IPS-18a (cell line): ENCODE measurements around the gene MTOR.

ENCODE experiments used
- H3K27ac ChIP-seq: one replicate; pipeline ENCODE4 v1.5.1; 2013; ENCODE audit warnings: low read length
- H3K27me3 ChIP-seq: one replicate; pipeline ENCODE4 v1.6.1; 2013; ENCODE audit warnings: mild to moderate bottlenecking, low read length; ENCODE audit not compliant: control insufficient read depth, insufficient read depth
- H3K36me3 ChIP-seq: one replicate; pipeline ENCODE4 v1.6.1; 2013; ENCODE audit warnings: low read depth, low read length; ENCODE audit not compliant: control insufficient read depth
- H3K4me1 ChIP-seq: one replicate; pipeline ENCODE4 v1.6.1; 2013; ENCODE audit warnings: low read depth, low read length; ENCODE audit not compliant: control insufficient read depth
- H3K4me3 ChIP-seq: one replicate; pipeline ENCODE4 v1.5.1; 2013; ENCODE audit warnings: low read length
- H3K9ac ChIP-seq: one replicate; pipeline ENCODE4 v1.6.1; 2013; ENCODE audit warnings: mild to moderate bottlenecking, low read length, moderate library complexity
- H3K9me3 ChIP-seq: one replicate; pipeline ENCODE4 v1.6.1; 2013; ENCODE audit warnings: low read depth, low read length; ENCODE audit not compliant: control insufficient read depth

MTOR gene

DNA sequence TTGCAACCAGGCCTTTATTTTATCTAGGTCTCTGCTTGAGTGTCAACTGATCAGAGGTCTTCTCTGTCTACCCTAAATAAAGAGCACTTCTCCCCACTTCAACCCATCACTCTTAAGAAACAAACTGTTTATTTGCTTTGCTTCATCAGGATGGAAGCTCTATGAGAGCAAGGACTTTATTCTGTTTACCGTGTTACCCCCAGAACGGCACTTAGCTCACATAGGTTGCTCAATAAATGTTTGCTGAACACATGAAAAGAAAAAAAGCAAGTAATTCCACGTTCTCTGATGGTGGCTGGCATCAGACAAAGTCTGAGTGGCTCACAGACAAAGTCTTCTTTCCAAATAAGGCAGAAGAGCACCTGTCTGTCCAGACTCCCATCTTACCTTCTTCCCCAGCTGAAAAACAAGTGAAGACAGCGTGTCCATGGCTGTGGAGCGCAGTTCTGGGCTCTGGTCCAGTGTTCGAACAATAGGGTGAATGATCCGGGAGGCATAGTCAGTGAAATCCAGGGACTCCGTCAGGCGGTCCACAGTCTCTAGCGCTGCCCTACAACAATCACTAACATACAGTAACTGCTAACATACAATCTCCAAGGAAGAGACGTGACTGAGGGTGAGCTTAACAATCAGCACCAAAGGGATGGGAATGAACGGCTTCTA, 50.3 kb downstream of the MTOR start:
- H3K9ac ChIP-seq = no peak overlapping the region
- H3K9me3 ChIP-seq = no peaks in the 10 kb centered on the region
- H3K27me3 ChIP-seq = no peaks in the 10 kb centered on the region
- peaks cover 90% of the 10 kb centered on the region for H3K36me3 ChIP-seq
- no peaks in the 10 kb centered on the region for H3K4me1 ChIP-seq
- no peak overlapping the region for H3K27ac ChIP-seq
- H3K4me3 ChIP-seq = no peak overlapping the region

DNA sequence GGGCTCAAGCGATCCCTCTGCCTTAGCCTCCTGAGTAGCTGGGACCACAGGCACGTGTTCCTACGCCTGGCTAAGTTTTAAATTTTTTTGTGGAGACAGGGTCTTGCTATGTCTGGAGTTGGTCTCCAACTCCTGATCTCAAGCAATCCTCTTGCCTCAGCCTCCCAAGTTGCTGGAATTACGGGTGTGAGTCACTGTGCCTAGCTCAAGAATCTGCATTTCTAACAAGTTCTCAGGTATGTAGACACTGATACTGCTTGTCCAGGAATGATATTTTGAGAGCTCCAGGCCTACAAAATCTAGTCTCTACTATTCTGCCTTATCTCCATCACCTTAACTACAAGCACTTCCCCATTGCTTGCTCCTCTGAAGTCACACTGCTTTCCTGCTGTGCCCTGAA, 50.9 kb downstream of the MTOR start:
- no peak overlapping the region for H3K9ac ChIP-seq
- peaks cover 88% of the 10 kb centered on the region for H3K36me3 ChIP-seq
- no peak overlapping the region for H3K4me3 ChIP-seq
- no peaks in the 10 kb centered on the region for H3K4me1 ChIP-seq
- no peaks in the 10 kb centered on the region for H3K27me3 ChIP-seq
- H3K9me3 ChIP-seq = no peaks in the 10 kb centered on the region
- no peak overlapping the region for H3K27ac ChIP-seq

DNA sequence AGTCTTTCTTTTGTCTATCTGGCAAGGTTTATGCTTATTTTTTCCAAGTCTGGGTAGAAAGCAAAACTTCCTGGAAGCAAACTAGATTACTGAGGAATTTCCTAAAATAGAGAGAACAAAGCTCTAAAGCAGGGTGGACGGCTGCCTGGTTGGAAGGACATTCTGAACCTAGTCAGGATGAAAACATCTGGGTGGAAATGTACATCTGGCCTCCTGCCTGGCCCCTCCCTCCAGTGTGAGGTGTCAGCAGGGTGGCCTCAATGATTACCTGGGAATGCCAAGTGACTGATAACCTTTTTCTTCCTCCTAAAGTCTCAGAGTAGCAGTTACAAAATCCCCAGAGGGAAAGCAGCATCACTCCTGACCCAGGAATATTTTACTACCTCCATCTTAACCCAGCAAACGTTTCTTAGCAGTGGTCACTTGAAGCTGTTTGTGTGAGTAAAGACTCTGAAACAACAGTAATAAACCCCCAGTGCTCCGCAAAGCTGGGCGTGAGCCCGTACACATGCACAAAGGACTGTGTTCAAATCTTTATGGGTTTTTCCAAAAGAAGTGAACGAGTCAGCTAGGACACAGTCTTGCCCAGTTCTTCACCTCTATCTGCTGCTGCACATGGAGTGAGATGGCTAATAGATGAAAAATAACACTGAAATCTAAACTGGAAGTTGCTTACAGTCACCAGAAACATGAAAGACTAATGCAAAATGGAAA, 54.3 kb downstream of the MTOR start:
- H3K27ac ChIP-seq = no peak overlapping the region
- peaks cover 84% of the 10 kb centered on the region for H3K36me3 ChIP-seq
- H3K4me3 ChIP-seq = no peak overlapping the region
- H3K9me3 ChIP-seq = no peaks in the 10 kb centered on the region
- H3K27me3 ChIP-seq = no peaks in the 10 kb centered on the region
- H3K9ac ChIP-seq = no peak overlapping the region
- no peaks in the 10 kb centered on the region for H3K4me1 ChIP-seq

DNA sequence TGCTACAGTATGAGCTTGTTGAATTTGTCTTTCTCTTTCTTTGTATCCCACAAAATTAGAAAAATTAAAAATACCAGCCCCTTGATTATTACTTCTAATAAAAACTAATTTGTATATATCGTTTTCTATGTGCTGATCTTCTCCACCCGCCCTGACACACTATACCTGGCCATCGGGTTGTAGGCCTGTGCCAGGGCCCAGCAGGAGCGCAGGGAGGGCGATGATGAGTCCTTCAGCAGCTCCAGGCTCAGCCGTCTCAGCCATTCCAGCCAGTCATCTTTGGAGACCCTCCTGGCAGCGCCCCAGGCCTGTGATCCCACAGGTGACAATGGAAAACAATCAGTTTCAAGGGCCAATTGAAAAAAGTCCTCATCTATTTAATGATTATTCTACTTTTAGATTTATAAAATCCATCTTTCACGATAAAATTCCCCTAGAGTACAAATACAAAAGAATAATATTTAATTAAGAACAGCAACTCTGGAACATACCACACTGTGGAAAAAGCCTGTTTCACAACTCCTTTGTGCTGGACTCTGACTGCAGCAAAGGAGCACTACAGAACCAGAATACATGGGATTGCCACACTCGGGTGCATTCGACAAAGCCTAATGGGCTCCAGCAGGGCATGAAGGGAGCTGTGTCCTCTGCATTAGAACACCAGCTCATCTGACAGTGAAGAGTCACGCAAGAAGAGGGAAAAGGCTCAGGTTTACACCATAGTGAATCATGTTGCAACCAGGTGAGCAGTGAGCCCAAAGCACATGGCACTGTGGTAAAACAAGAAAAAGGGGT, 57.8 kb downstream of the MTOR start:
- Histone ChIP-seq H3K27me3 (no peaks in the 10 kb centered on the region), H3K9me3 (no peaks in the 10 kb centered on the region), H3K27ac (no peak overlapping the region), H3K4me1 (no peaks in the 10 kb centered on the region), H3K4me3 (no peak overlapping the region), H3K9ac (no peak overlapping the region), H3K36me3 (peaks cover 63% of the 10 kb centered on the region)

DNA sequence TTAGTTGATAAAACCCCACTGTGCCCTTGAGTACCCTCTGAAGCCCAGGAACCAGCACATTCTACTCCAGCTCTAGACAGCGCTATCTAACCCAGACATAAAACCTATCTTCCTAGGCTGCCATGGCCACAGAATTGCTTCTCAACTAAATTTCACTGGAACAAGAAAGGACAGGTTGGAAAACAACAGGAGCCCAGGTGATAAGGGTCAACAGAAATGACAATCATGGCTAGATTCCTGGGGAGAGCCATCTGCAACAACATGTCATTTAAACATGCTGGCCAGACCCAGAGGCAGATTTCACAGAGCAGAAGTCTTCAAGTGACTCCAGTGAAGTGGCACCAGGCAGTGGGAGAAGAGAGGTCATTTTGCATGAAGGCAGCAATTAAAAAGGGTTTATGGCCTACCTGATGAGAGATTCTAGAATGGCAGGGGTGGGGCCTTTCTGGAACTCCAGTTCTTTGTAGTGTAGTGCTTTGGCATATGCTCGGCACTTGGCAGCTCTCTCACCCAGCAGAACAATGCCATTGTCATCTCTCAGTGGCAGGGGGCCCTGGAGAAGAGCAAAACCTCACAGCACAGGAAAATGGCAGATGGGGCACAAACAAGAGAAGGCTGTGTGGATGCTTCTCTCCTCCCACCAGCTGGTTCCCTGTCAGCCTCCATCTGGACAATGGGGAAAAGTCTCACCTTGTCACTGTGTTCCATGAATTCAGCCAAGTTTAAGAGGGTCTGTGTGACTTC, 63.3 kb downstream of the MTOR start:
- Histone ChIP-seq H3K27ac (no peak overlapping the region), H3K9ac (no peak overlapping the region), H3K27me3 (no peaks in the 10 kb centered on the region), H3K4me1 (no peaks in the 10 kb centered on the region), H3K36me3 (peaks cover 63% of the 10 kb centered on the region), H3K4me3 (no peak overlapping the region), H3K9me3 (no peaks in the 10 kb centered on the region)

DNA sequence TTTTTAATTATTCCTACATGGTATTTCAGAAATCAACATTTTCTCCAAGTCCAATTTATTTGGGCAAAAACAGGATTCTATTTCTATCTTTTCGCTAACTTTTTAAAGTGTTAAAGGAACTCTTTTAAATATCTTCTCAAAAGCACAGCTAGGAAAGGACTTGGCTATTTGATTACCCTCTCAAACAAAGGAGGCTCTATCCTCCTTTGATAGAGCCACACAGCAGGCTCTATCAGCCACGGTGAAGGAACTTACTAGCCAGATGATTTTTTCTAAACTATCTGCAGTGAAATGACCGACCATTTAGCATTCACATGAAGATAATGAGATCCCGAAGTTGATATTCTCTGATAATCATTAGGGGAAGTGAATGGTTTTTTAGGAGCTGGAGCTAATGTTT, 64.1 kb downstream of the MTOR start:
- Histone ChIP-seq H3K4me3 (no peak overlapping the region), H3K9ac (no peak overlapping the region), H3K4me1 (no peaks in the 10 kb centered on the region), H3K27me3 (no peaks in the 10 kb centered on the region), H3K36me3 (peaks cover 62% of the 10 kb centered on the region), H3K27ac (no peak overlapping the region), H3K9me3 (no peaks in the 10 kb centered on the region)

DNA sequence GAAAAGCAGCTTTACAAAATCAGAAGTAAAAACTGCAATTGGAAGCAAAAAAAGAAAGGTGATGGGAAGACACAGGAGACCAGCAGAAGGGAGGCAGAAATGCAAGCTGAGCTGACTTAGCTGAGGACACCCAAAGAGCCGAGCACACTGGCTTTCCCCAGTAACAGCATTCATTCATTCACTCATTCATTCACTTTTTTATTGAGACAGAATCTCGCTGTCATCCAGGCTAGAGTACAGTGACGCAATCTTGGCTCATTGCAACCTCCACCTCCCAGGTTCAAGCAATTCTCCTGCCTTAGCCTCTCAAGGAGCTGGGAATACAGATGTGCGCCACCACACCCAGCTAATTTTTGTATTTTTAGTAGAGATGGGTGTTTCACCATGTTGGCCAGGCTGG, 65.0 kb downstream of the MTOR start:
- Histone ChIP-seq H3K36me3 (peaks cover 62% of the 10 kb centered on the region), H3K9ac (no peak overlapping the region), H3K27ac (no peak overlapping the region), H3K4me3 (no peak overlapping the region), H3K27me3 (no peaks in the 10 kb centered on the region), H3K4me1 (no peaks in the 10 kb centered on the region), H3K9me3 (no peaks in the 10 kb centered on the region)

DNA sequence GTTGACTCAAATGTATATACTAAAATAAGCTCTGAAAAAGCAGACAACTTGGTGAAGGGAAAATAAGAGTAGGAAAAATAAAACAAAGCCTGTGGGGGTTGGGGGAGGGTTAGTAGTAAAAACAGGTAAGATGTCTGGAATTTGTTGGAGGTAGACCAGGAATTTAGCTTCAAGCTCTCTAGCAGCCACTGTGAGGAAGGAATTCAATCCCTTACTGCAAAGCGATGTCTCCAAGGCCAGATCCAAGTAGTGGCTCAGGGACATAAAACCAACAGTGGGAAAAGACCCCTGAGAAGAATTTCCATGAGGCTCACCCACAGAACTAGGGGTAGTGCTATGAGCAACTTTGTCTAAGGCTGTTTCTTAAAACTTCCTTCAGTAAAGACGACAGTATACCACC, 65.4 kb downstream of the MTOR start:
- Histone ChIP-seq H3K36me3 (peaks cover 65% of the 10 kb centered on the region), H3K9ac (no peak overlapping the region)

DNA sequence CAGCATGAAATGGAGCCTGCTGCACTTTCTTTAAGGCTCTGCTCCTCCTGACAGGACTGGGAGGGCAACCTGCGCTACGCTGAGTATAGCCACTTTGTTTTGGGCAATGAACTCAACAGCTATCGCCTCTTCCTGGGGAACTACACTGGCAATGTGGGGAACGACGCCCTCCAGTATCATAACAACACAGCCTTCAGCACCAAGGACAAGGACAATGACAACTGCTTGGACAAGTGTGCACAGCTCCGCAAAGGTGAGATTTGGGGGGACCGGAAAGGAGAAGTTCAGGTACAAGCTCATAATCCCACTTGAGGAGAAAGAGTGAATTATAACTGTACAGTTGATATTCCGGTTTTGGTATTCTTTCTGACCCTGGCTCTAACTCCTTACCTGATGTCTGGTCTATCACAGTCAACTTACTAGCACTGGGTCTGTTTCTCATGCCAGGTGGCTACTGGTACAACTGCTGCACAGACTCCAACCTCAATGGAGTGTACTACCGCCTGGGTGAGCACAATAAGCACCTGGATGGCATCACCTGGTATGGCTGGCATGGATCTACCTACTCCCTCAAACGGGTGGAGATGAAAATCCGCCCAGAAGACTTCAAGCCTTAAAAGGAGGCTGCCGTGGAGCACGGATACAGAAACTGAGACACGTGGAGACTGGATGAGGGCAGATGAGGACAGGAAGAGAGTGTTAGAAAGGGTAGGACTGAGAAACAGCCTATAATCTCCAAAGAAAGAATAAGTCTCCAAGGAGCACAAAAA, 67.8 kb downstream of the MTOR start:
- Histone ChIP-seq H3K27ac (no peak overlapping the region), H3K36me3 (peaks cover 74% of the 10 kb centered on the region), H3K4me1 (no peaks in the 10 kb centered on the region), H3K9ac (no peak overlapping the region), H3K4me3 (no peak overlapping the region), H3K27me3 (no peaks in the 10 kb centered on the region), H3K9me3 (no peaks in the 10 kb centered on the region)

More for the DNA sequence above, 65.4 kb downstream of the MTOR start:
- no peak overlapping the region for H3K27ac ChIP-seq
- no peaks in the 10 kb centered on the region for H3K27me3 ChIP-seq
- H3K4me1 ChIP-seq = no peaks in the 10 kb centered on the region
- no peaks in the 10 kb centered on the region for H3K9me3 ChIP-seq
- H3K4me3 ChIP-seq = no peak overlapping the region

DNA sequence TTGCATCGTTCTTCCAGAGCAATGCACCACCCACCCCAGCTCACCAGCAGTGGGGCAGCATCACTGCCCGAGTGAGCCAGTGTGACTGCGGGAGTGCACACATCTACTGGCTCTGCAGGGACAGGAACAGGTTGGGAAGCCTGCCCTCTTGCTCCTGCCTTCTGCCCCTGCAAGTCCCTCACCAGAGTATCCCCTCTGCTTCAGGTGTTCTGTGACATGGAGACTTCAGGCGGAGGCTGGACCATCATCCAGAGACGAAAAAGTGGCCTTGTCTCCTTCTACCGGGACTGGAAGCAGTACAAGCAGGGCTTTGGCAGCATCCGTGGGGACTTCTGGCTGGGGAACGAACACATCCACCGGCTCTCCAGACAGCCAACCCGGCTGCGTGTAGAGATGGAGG, 69.0 kb downstream of the MTOR start:
- H3K27ac ChIP-seq = no peak overlapping the region
- no peaks in the 10 kb centered on the region for H3K4me1 ChIP-seq
- peaks cover 69% of the 10 kb centered on the region for H3K36me3 ChIP-seq
- no peaks in the 10 kb centered on the region for H3K27me3 ChIP-seq
- H3K9me3 ChIP-seq = no peaks in the 10 kb centered on the region
- no peak overlapping the region for H3K9ac ChIP-seq
- H3K4me3 ChIP-seq = no peak overlapping the region
